Stomach (tissue), 9 donors: Measurements from ENCODE around the gene RIOK3. TPM values are rescaled to one million over a fixed set of nuclear protein-coding genes. Genes with fewer than 3 reads are reported as not detected.

ENCODE experiments used
- DNase-seq, 2 donors: peaks; one replicate each; pipeline versions ENCODE4 v3.0.0 to v3.0.0-alpha.2; 2013 to 2019
- H3K27ac ChIP-seq, 5 donors: fragments of 200-600 bp in 4 of 5; sonication (generic) in 4 of 5; one replicate each; pipeline ENCODE4 v1.5.1; 2013 to 2019; ENCODE audit warnings: mild to moderate bottlenecking in 1 of 5, moderate library complexity in 1 of 5
- H3K27me3 ChIP-seq, 3 donors: fragments of 200-600 bp; sonication (generic); one replicate each; pipeline ENCODE4 v1.5.1; 2017 to 2019; ENCODE audit warnings: mixed run types in 1 of 3
- H3K36me3 ChIP-seq, 4 donors: fragments of 200-600 bp; sonication (generic); 1 replicate in 3 of 4; 2 replicates in 1 of 4; pipeline ENCODE4 v1.5.1; 2016 to 2019
- H3K4me1 ChIP-seq, 4 donors: fragments of 200-600 bp; sonication (generic); one replicate each; pipeline ENCODE4 v1.5.1; 2016 to 2019
- H3K4me3 ChIP-seq, 4 donors: fragments of 200-600 bp; sonication (generic) in 3 of 4; one replicate each; pipeline ENCODE4 v1.5.1; 2016 to 2019; ENCODE audit warnings: mild to moderate bottlenecking in 1 of 4
- H3K9me3 ChIP-seq, 4 donors: fragments of 200-600 bp; sonication (generic); one replicate each; pipeline ENCODE4 v1.5.1; 2016 to 2019
- CTCF ChIP-seq, 7 experiments: fragments of 450-650 bp in 4 of 7; fragments of 200-600 bp in 3 of 7; sonication (generic) in 3 of 7; IDR thresholded peaks; one replicate each; pipeline ENCODE4 v1.5.1; 2016 to 2019; ENCODE audit warnings: antibody characterized with exemption in 7 of 7, control low read depth in 2 of 7, mild to moderate bottlenecking in 1 of 7
- EP300 ChIP-seq: sonication (generic); formaldehyde crosslinking; IDR thresholded peaks from one replicate; pipeline ENCODE4 v1.6.1; 2017; ENCODE audit warnings: antibody characterized with exemption
- POLR2A ChIP-seq, 4 donors: fragments of 450-650 bp; IDR thresholded peaks; one replicate each; pipeline ENCODE4 v1.6.1; 2016; ENCODE audit warnings: antibody characterized with exemption in 4 of 4, control low read depth in 2 of 4, mild to moderate bottlenecking in 1 of 4, moderate library complexity in 1 of 4
- POLR2AphosphoS5 ChIP-seq, 3 donors: sonication (generic); formaldehyde crosslinking; IDR thresholded peaks; one replicate each; pipeline ENCODE4 v1.6.1; 2016; ENCODE audit warnings: antibody characterized with exemption in 3 of 3
- WGBS, 5 donors: extraction: QIAGEN DNeasy Blood & Tissue Kit in 3 of 5; methylation state at CpG; one replicate each; pipeline versions ENCODE4 v1.1.5 to v1.1.7; 2013 to 2018; 5-methylcytosine and 5-hydroxymethylcytosine counted together
- intact Hi-C: fragments of 100-400 bp; cut with DNase I; formaldehyde crosslinking; loops from one replicate; pipeline ENCODE4 v1.15.1; 2023; ENCODE audit warnings: low total_unique reads
- polyA plus RNA-seq, 3 donors: library from polyadenylated mRNA; stranded (reverse); fragments of 200-250 nt; gene quantifications; one replicate each; pipeline ENCODE4 v1.2.3, GENCODE V29; 2013
- total RNA-seq, 5 donors: library from RNA; depleted of rRNA; stranded (reverse); fragments of >200 nt; gene quantifications; one replicate each; pipeline versions ENCODE4 v1.1.0 to v1.2.3, GENCODE V29; 2014 to 2016
- donor health status: healthy with polysubstance abuse.
- donor health status: Bipolar disorder and iron deficiency.
- donor health status: healthy.

Gene RIOK3
- total and polyA plus RNA-seq, 8 donors = 28.3 to 140 (median 66.3) TPM

- Histone ChIP-seq H3K4me3 (no peak overlapping the region), H3K4me1 (peaks cover 42 to 68% (median 53%) of the 10 kb centered on the region in 4 donors), H3K36me3 (peaks cover 29 to 47% (median 39%) of the 10 kb centered on the region in 4 donors), H3K27ac (peak overlapping the region in 1 of 5 donors; percentile 20), H3K27me3 (no peaks in the 10 kb centered on the region), H3K9me3 (no peaks in the 10 kb centered on the region)
- TF ChIP-seq POLR2AphosphoS5 (IDR thresholded peaks at IDR 0.05) (no peak), EP300 (no peak), POLR2A (IDR thresholded peaks at IDR 0.05) (no peak), CTCF (IDR thresholded peaks at IDR 0.05) (no peak)
- intact Hi-C loops = no loop called here
- DNase-seq = no peak
- 60 to 70% (median 66%) methylated on average over 2 of the region's 2 CpGs for WGBS, 5 donors
Measured at GRCh38 chr18:23460285-23461273, 7.5 kb downstream of the RIOK3 start.

- no peak for DNase-seq
- no peaks in the 10 kb centered on the region for H3K9me3 ChIP-seq
- peaks cover 52 to 63% (median 58%) of the 10 kb centered on the region in 4 donors for H3K36me3 ChIP-seq
- H3K27me3 ChIP-seq = no peaks in the 10 kb centered on the region
- peaks cover 31 to 45% (median 36%) of the 10 kb centered on the region in 4 donors for H3K4me1 ChIP-seq
- intact Hi-C loops = no loop called here
- TF ChIP-seq EP300 = no peak
- no peak for TF ChIP-seq POLR2AphosphoS5 (IDR thresholded peaks at IDR 0.05)
- no peak for TF ChIP-seq CTCF (IDR thresholded peaks at IDR 0.05)
- no peak for TF ChIP-seq POLR2A (IDR thresholded peaks at IDR 0.05)
- H3K27ac ChIP-seq = no peak overlapping the region
- WGBS, 5 donors = 77 to 88% (median 83%) methylated on average over 2 of the region's 2 CpGs
- no peak overlapping the region for H3K4me3 ChIP-seq
Measured at GRCh38 chr18:23462876-23463275, 9.8 kb downstream of the RIOK3 start.

- Histone ChIP-seq H3K4me1 (peaks cover 0 to 6% (median 0%) of the 10 kb centered on the region in 4 donors), H3K9me3 (no peaks in the 10 kb centered on the region), H3K4me3 (no peak overlapping the region), H3K27ac (peak overlapping the region in 2 of 5 donors; percentile 2 to 39), H3K27me3 (no peaks in the 10 kb centered on the region), H3K36me3 (peaks cover 84 to 100% (median 99%) of the 10 kb centered on the region in 4 donors)
- WGBS, 5 donors = 63 to 94% (median 81%) methylated on average over 3 of the region's 3 CpGs
- TF ChIP-seq POLR2AphosphoS5 (IDR thresholded peaks at IDR 0.05) = no peak
- TF ChIP-seq POLR2A (IDR thresholded peaks at IDR 0.05) = no peak
- no peak for TF ChIP-seq EP300
- TF ChIP-seq CTCF (IDR thresholded peaks at IDR 0.05) = no peak
- peak in 1 of 2 donors; percentile 72 for DNase-seq
- intact Hi-C loops = no loop called here
Measured at GRCh38 chr18:23468753-23469459, 15.8 kb downstream of the RIOK3 start.

- intact Hi-C loops = no loop called here
- H3K4me1 ChIP-seq = peaks cover 0 to 6% (median 0%) of the 10 kb centered on the region in 4 donors
- no peaks in the 10 kb centered on the region for H3K9me3 ChIP-seq
- no peak for DNase-seq
- H3K36me3 ChIP-seq = peaks cover 80 to 100% (median 99%) of the 10 kb centered on the region in 4 donors
- no peak overlapping the region for H3K4me3 ChIP-seq
- 94 to 100% (median 97%) methylated on average over 2 of the region's 2 CpGs for WGBS, 5 donors
- H3K27ac ChIP-seq = no peak overlapping the region
- no peaks in the 10 kb centered on the region for H3K27me3 ChIP-seq
- TF ChIP-seq POLR2A (IDR thresholded peaks at IDR 0.05) (no peak), POLR2AphosphoS5 (IDR thresholded peaks at IDR 0.05) (no peak), CTCF (IDR thresholded peaks at IDR 0.05) (no peak), EP300 (no peak)
Measured at GRCh38 chr18:23470620-23471387, 17.7 kb downstream of the RIOK3 start.
